Liver (tissue), 3 donors: ENCODE measurements around the gene UMAD1.

Experiments used
- NR2F2 ChIP-seq: IDR thresholded peaks from 2 replicates; pipeline ENCODE4 v1.6.1; 2016; ENCODE audit warnings: antibody characterized with exemption
- RAD21 ChIP-seq, 2 donors: IDR thresholded peaks; 2 replicates each; pipeline ENCODE4 v1.6.1; 2016; ENCODE audit warnings: antibody characterized with exemption in 2 of 2, mild to moderate bottlenecking in 2 of 2
- RXRA ChIP-seq, 2 donors: IDR thresholded peaks; 2 replicates each; pipeline ENCODE4 v1.6.1; 2017 to 2018; ENCODE audit warnings: antibody characterized with exemption in 2 of 2, mild to moderate bottlenecking in 1 of 2
- YY1 ChIP-seq: IDR thresholded peaks from 2 replicates; pipeline ENCODE4 v1.6.1; 2016; ENCODE audit warnings: antibody characterized with exemption, mild to moderate bottlenecking
- TF ChIP-seq, protein P1 (sequence below): fragments of 150-350 bp; IDR thresholded peaks from 2 replicates; pipeline ENCODE4 v1.5.1; 2017; ENCODE audit warnings: improper control_type of control experiment, low read depth, low read length; ENCODE audit not compliant: missing input control
- TF ChIP-seq, protein P2 (sequence below): IDR thresholded peaks from 2 replicates; pipeline ENCODE4 v1.6.1; 2016; ENCODE audit warnings: antibody characterized with exemption
- TF ChIP-seq, protein P3 (sequence below): IDR thresholded peaks from 2 replicates; pipeline ENCODE4 v1.6.1; 2016; ENCODE audit warnings: antibody characterized with exemption, mild to moderate bottlenecking
- donor health status: healthy.
- donor health status: healthy.

DNA sequence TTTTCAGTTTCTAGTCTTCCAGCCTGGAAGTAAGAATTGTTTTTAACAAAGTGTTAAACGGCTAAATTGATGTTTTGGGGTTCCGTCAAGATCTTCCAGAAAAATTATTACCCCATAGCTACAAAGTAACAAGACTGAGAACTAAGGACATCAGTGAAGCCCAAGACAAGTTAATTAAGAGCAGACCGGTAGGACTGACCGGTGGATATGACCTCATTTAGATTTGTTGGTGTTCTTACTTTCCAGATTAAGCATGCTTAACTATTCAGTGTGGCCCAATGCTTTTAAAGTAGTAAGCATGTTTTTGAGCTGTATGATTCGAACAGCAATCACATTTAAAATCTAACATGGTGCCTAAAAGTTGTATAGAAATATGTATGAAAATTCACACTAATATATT, 151.0 kb downstream of the UMAD1 start:
- TF ChIP-seq, protein P1, sequence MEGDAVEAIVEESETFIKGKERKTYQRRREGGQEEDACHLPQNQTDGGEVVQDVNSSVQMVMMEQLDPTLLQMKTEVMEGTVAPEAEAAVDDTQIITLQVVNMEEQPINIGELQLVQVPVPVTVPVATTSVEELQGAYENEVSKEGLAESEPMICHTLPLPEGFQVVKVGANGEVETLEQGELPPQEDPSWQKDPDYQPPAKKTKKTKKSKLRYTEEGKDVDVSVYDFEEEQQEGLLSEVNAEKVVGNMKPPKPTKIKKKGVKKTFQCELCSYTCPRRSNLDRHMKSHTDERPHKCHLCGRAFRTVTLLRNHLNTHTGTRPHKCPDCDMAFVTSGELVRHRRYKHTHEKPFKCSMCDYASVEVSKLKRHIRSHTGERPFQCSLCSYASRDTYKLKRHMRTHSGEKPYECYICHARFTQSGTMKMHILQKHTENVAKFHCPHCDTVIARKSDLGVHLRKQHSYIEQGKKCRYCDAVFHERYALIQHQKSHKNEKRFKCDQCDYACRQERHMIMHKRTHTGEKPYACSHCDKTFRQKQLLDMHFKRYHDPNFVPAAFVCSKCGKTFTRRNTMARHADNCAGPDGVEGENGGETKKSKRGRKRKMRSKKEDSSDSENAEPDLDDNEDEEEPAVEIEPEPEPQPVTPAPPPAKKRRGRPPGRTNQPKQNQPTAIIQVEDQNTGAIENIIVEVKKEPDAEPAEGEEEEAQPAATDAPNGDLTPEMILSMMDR, result no peak
- TF ChIP-seq, protein P2, sequence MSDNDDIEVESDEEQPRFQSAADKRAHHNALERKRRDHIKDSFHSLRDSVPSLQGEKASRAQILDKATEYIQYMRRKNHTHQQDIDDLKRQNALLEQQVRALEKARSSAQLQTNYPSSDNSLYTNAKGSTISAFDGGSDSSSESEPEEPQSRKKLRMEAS, result no peak
- TF ChIP-seq RXRA (IDR thresholded peaks at IDR 0.05), result no peak
- no peak for TF ChIP-seq RAD21 (IDR thresholded peaks at IDR 0.05)
- TF ChIP-seq NR2F2, result no peak
- TF ChIP-seq YY1, result no peak
- TF ChIP-seq, protein P3, sequence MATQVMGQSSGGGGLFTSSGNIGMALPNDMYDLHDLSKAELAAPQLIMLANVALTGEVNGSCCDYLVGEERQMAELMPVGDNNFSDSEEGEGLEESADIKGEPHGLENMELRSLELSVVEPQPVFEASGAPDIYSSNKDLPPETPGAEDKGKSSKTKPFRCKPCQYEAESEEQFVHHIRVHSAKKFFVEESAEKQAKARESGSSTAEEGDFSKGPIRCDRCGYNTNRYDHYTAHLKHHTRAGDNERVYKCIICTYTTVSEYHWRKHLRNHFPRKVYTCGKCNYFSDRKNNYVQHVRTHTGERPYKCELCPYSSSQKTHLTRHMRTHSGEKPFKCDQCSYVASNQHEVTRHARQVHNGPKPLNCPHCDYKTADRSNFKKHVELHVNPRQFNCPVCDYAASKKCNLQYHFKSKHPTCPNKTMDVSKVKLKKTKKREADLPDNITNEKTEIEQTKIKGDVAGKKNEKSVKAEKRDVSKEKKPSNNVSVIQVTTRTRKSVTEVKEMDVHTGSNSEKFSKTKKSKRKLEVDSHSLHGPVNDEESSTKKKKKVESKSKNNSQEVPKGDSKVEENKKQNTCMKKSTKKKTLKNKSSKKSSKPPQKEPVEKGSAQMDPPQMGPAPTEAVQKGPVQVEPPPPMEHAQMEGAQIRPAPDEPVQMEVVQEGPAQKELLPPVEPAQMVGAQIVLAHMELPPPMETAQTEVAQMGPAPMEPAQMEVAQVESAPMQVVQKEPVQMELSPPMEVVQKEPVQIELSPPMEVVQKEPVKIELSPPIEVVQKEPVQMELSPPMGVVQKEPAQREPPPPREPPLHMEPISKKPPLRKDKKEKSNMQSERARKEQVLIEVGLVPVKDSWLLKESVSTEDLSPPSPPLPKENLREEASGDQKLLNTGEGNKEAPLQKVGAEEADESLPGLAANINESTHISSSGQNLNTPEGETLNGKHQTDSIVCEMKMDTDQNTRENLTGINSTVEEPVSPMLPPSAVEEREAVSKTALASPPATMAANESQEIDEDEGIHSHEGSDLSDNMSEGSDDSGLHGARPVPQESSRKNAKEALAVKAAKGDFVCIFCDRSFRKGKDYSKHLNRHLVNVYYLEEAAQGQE, result no peak
